Measurements from ENCODE around the gene STK39.

STK39 gene

GRCh38 chr2:168185583-168186274, 61.7 kb downstream of the STK39 start:
- Histone ChIP-seq H3K4me3 (ENCODE audit: low read depth in 1 of 2, low read length in 2 of 2) (peak overlapping the region in 1 of 2 donors; percentile 2), H3K9ac (ENCODE audit: low read depth in 1 of 2, low read length in 2 of 2) (no peak overlapping the region), H3K36me3 (ENCODE audit: control insufficient read depth in 1 of 2, insufficient read depth in 2 of 2, low read length in 2 of 2) (peaks cover 3 to 4% of the 10 kb centered on the region in 2 donors), H3K27me3 (ENCODE audit: control insufficient read depth in 1 of 2, insufficient read depth in 2 of 2, low read length in 2 of 2) (no peaks in the 10 kb centered on the region), H3K9me3 (ENCODE audit: control insufficient read depth in 1 of 2, low read length in 2 of 2) (no peaks in the 10 kb centered on the region), H3K27ac (ENCODE audit: low read depth, low read length) (no peak overlapping the region), H3K4me1 (ENCODE audit: control insufficient read depth in 1 of 2, insufficient read depth in 2 of 2, low read length in 2 of 2) (peaks cover 25 to 70% of the 10 kb centered on the region in 2 donors)

- Histone ChIP-seq H3K36me3 (ENCODE audit: control insufficient read depth in 1 of 2, insufficient read depth in 2 of 2, low read length in 2 of 2) (peaks cover 3 to 4% of the 10 kb centered on the region in 2 donors), H3K4me1 (ENCODE audit: control insufficient read depth in 1 of 2, insufficient read depth in 2 of 2, low read length in 2 of 2) (peaks cover 16 to 69% of the 10 kb centered on the region in 2 donors), H3K9ac (ENCODE audit: low read depth in 1 of 2, low read length in 2 of 2) (no peak overlapping the region), H3K4me3 (ENCODE audit: low read depth in 1 of 2, low read length in 2 of 2) (no peak overlapping the region), H3K27ac (ENCODE audit: low read depth, low read length) (no peak overlapping the region), H3K27me3 (ENCODE audit: control insufficient read depth in 1 of 2, insufficient read depth in 2 of 2, low read length in 2 of 2) (no peaks in the 10 kb centered on the region), H3K9me3 (ENCODE audit: control insufficient read depth in 1 of 2, low read length in 2 of 2) (no peaks in the 10 kb centered on the region)
These were observed 62.5 kb downstream of the STK39 start for GRCh38 chr2:168184681-168185513.

DNA sequence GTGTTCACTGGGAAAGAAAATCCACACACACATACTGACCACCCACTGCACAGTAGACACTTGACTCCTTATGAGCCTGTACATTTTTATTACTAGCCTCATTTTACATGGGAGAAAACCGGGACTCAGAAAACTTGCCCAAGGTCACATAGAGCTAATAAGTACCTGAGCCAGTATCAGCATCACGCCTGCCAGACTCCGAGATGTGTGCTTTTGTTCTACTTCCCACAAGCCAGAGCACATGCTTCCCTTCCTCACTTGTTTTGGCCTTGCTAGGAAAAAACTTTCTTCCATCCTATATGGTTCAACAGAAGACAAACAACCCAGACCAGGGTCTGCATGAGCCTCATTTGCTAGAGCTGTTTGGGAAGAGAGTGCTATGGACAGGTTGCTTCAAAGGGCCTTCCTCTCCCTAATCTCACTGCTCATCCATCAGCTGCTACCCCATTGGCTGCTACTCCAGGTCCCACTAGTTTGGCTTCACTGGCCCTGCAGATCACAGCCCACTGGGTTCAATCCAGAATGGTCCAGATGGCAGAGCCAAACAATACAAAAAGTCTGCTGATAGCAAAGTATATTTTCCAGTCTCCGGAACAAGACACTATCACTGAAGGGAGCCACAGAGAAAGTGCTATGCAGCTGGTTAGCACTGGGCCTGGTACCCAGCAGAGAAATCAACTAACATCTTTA, 63.9 kb downstream of the STK39 start:
- Histone ChIP-seq H3K27me3 (ENCODE audit: control insufficient read depth in 1 of 2, insufficient read depth in 2 of 2, low read length in 2 of 2) (no peaks in the 10 kb centered on the region), H3K27ac (ENCODE audit: low read depth, low read length) (no peak overlapping the region), H3K9me3 (ENCODE audit: control insufficient read depth in 1 of 2, low read length in 2 of 2) (no peaks in the 10 kb centered on the region), H3K4me3 (ENCODE audit: low read depth in 1 of 2, low read length in 2 of 2) (no peak overlapping the region), H3K9ac (ENCODE audit: low read depth in 1 of 2, low read length in 2 of 2) (no peak overlapping the region), H3K4me1 (ENCODE audit: control insufficient read depth in 1 of 2, insufficient read depth in 2 of 2, low read length in 2 of 2) (peaks cover 22 to 74% of the 10 kb centered on the region in 2 donors), H3K36me3 (ENCODE audit: control insufficient read depth in 1 of 2, insufficient read depth in 2 of 2, low read length in 2 of 2) (peaks cover 3 to 4% of the 10 kb centered on the region in 2 donors)

DNA sequence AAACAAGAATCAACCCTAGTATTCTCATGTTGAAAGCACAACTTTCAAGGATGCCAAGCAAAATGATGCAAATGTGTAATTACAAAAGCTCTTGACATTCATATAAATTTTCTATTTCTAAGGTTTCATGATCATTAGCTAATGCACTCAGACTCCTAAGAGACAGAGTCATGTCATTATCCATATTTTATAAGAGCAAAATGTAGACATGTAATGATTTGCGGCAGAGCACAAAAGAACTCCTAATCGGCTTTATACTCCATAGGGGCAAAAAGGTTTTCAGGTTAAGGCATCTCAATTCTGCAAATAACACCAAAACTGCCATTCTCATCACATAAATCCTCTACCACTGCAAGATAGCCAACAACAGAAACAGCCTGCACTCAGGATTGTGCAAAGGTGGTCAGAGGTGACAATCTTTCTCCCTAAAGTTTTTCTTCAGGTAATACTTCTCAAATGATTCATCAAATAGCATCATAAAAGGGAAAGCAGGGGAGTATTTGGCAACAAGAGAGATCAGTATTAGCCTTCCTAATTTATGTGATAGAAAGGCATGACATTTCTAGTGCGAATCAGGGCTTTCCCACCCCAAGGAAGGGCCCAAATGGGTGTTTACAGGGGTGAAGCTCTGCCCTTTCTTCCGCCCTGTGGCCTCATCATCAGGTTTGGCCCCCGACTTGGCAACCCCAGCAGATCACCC, 64.7 kb downstream of the STK39 start:
- H3K27me3 ChIP-seq (ENCODE audit: control insufficient read depth in 1 of 2, insufficient read depth in 2 of 2, low read length in 2 of 2): no peaks in the 10 kb centered on the region
- no peak overlapping the region for H3K27ac ChIP-seq (ENCODE audit: low read depth, low read length)
- peaks cover 3 to 4% of the 10 kb centered on the region in 2 donors for H3K36me3 ChIP-seq (ENCODE audit: control insufficient read depth in 1 of 2, insufficient read depth in 2 of 2, low read length in 2 of 2)
- no peaks in the 10 kb centered on the region for H3K9me3 ChIP-seq (ENCODE audit: control insufficient read depth in 1 of 2, low read length in 2 of 2)
- no peak overlapping the region for H3K9ac ChIP-seq (ENCODE audit: low read depth in 1 of 2, low read length in 2 of 2)
- no peak overlapping the region for H3K4me3 ChIP-seq (ENCODE audit: low read depth in 1 of 2, low read length in 2 of 2)
- peaks cover 22 to 81% of the 10 kb centered on the region in 2 donors for H3K4me1 ChIP-seq (ENCODE audit: control insufficient read depth in 1 of 2, insufficient read depth in 2 of 2, low read length in 2 of 2)

DNA sequence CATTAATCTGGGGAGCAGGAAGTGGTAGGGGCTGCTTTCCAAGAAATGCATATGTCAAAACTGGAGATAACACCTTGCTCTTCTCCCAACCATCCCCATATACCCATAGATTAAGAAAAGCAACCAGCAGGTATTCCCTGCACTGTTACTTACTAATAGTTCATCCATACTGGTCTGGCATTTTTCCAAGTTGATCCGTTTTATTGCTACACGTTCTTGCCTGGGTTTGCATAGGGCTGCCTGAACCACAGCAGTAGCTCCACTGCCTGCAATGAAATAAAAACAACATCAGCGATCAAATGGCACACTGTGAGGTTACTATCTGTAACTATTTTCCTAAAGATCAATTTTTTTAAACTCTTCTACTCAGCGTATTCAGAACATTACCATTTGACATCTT, 65.6 kb downstream of the STK39 start:
- no peaks in the 10 kb centered on the region for H3K9me3 ChIP-seq (ENCODE audit: control insufficient read depth in 1 of 2, low read length in 2 of 2)
- H3K36me3 ChIP-seq (ENCODE audit: control insufficient read depth in 1 of 2, insufficient read depth in 2 of 2, low read length in 2 of 2): peaks cover 3 to 4% of the 10 kb centered on the region in 2 donors
- H3K4me1 ChIP-seq (ENCODE audit: control insufficient read depth in 1 of 2, insufficient read depth in 2 of 2, low read length in 2 of 2): peaks cover 22 to 80% of the 10 kb centered on the region in 2 donors
- no peak overlapping the region for H3K9ac ChIP-seq (ENCODE audit: low read depth in 1 of 2, low read length in 2 of 2)
- no peak overlapping the region for H3K27ac ChIP-seq (ENCODE audit: low read depth, low read length)
- H3K27me3 ChIP-seq (ENCODE audit: control insufficient read depth in 1 of 2, insufficient read depth in 2 of 2, low read length in 2 of 2): no peaks in the 10 kb centered on the region
- H3K4me3 ChIP-seq (ENCODE audit: low read depth in 1 of 2, low read length in 2 of 2): no peak overlapping the region

DNA sequence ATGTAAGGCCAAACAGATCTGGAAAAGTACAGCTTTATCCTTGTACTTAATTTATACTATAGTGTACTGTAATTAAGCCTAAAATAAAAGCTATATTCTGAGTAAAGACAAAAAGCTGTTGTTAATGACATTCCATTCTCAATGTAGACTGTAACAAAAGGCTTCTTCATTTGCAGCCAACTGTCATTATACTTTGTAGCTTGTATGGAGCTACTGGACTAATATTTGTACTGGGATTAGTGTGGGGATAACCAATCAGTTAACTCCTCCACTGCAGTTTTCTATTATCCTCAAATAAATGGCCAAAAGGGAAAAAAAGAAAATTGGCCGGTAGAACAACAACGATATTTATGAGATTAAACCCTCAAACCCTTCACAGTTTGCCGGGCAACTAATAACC, 66.5 kb downstream of the STK39 start:
- Histone ChIP-seq H3K36me3 (ENCODE audit: control insufficient read depth in 1 of 2, insufficient read depth in 2 of 2, low read length in 2 of 2) (peaks cover 3 to 4% of the 10 kb centered on the region in 2 donors), H3K9ac (ENCODE audit: low read depth in 1 of 2, low read length in 2 of 2) (no peak overlapping the region), H3K4me3 (ENCODE audit: low read depth in 1 of 2, low read length in 2 of 2) (no peak overlapping the region), H3K27me3 (ENCODE audit: control insufficient read depth in 1 of 2, insufficient read depth in 2 of 2, low read length in 2 of 2) (no peaks in the 10 kb centered on the region), H3K27ac (ENCODE audit: low read depth, low read length) (no peak overlapping the region), H3K9me3 (ENCODE audit: control insufficient read depth in 1 of 2, low read length in 2 of 2) (no peaks in the 10 kb centered on the region), H3K4me1 (ENCODE audit: control insufficient read depth in 1 of 2, insufficient read depth in 2 of 2, low read length in 2 of 2) (peaks cover 17 to 71% of the 10 kb centered on the region in 2 donors)

- peaks cover 13 to 67% of the 10 kb centered on the region in 2 donors for H3K4me1 ChIP-seq (ENCODE audit: control insufficient read depth in 1 of 2, insufficient read depth in 2 of 2, low read length in 2 of 2)
- H3K27me3 ChIP-seq (ENCODE audit: control insufficient read depth in 1 of 2, insufficient read depth in 2 of 2, low read length in 2 of 2): no peaks in the 10 kb centered on the region
- H3K36me3 ChIP-seq (ENCODE audit: control insufficient read depth in 1 of 2, insufficient read depth in 2 of 2, low read length in 2 of 2): peaks cover 3 to 4% of the 10 kb centered on the region in 2 donors
- no peaks in the 10 kb centered on the region for H3K9me3 ChIP-seq (ENCODE audit: control insufficient read depth in 1 of 2, low read length in 2 of 2)
- no peak overlapping the region for H3K9ac ChIP-seq (ENCODE audit: low read depth in 1 of 2, low read length in 2 of 2)
- H3K27ac ChIP-seq (ENCODE audit: low read depth, low read length): no peak overlapping the region
- H3K4me3 ChIP-seq (ENCODE audit: low read depth in 1 of 2, low read length in 2 of 2): no peak overlapping the region
These were observed 66.9 kb downstream of the STK39 start for GRCh38 chr2:168180483-168180882.

- Histone ChIP-seq H3K4me3 (ENCODE audit: low read depth in 1 of 2, low read length in 2 of 2) (no peak overlapping the region), H3K27ac (ENCODE audit: low read depth, low read length) (no peak overlapping the region), H3K9ac (ENCODE audit: low read depth in 1 of 2, low read length in 2 of 2) (no peak overlapping the region), H3K9me3 (ENCODE audit: control insufficient read depth in 1 of 2, low read length in 2 of 2) (no peaks in the 10 kb centered on the region), H3K27me3 (ENCODE audit: control insufficient read depth in 1 of 2, insufficient read depth in 2 of 2, low read length in 2 of 2) (no peaks in the 10 kb centered on the region), H3K36me3 (ENCODE audit: control insufficient read depth in 1 of 2, insufficient read depth in 2 of 2, low read length in 2 of 2) (peaks cover 3 to 4% of the 10 kb centered on the region in 2 donors), H3K4me1 (ENCODE audit: control insufficient read depth in 1 of 2, insufficient read depth in 2 of 2, low read length in 2 of 2) (peaks cover 8 to 58% of the 10 kb centered on the region in 2 donors)
These were observed 67.8 kb downstream of the STK39 start for GRCh38 chr2:168179592-168179991.

- H3K27me3 ChIP-seq (ENCODE audit: control insufficient read depth in 1 of 2, insufficient read depth in 2 of 2, low read length in 2 of 2): no peaks in the 10 kb centered on the region
- no peak overlapping the region for H3K9ac ChIP-seq (ENCODE audit: low read depth in 1 of 2, low read length in 2 of 2)
- peaks cover 8 to 53% of the 10 kb centered on the region in 2 donors for H3K4me1 ChIP-seq (ENCODE audit: control insufficient read depth in 1 of 2, insufficient read depth in 2 of 2, low read length in 2 of 2)
- peaks cover 3 to 4% of the 10 kb centered on the region in 2 donors for H3K36me3 ChIP-seq (ENCODE audit: control insufficient read depth in 1 of 2, insufficient read depth in 2 of 2, low read length in 2 of 2)
- no peak overlapping the region for H3K4me3 ChIP-seq (ENCODE audit: low read depth in 1 of 2, low read length in 2 of 2)
- no peaks in the 10 kb centered on the region for H3K9me3 ChIP-seq (ENCODE audit: control insufficient read depth in 1 of 2, low read length in 2 of 2)
- no peak overlapping the region for H3K27ac ChIP-seq (ENCODE audit: low read depth, low read length)
These were observed 68.7 kb downstream of the STK39 start for GRCh38 chr2:168178520-168179324.

Measured in duodenal mucosa (tissue), 2 donors.